Measurements from ENCODE around the gene AUTS2.

Gene AUTS2

DNA sequence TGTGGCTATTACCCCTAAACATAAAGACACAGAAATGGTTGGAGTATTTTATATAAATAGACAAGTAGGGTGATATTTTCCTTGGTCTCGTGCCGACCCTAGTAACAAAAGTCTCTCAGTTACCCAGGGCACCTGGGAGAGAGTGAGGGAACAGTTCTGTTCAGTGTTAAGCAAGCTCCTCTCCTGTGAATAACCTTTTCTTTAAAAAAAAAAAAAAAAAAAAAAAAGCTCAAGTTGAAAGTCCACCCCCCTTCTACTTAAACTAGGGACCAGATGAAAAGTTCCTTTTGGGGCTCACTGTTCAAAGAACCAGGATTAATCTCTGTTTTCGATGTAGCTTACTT, 896.7 kb downstream of the AUTS2 start:
- TF ChIP-seq, protein P1, sequence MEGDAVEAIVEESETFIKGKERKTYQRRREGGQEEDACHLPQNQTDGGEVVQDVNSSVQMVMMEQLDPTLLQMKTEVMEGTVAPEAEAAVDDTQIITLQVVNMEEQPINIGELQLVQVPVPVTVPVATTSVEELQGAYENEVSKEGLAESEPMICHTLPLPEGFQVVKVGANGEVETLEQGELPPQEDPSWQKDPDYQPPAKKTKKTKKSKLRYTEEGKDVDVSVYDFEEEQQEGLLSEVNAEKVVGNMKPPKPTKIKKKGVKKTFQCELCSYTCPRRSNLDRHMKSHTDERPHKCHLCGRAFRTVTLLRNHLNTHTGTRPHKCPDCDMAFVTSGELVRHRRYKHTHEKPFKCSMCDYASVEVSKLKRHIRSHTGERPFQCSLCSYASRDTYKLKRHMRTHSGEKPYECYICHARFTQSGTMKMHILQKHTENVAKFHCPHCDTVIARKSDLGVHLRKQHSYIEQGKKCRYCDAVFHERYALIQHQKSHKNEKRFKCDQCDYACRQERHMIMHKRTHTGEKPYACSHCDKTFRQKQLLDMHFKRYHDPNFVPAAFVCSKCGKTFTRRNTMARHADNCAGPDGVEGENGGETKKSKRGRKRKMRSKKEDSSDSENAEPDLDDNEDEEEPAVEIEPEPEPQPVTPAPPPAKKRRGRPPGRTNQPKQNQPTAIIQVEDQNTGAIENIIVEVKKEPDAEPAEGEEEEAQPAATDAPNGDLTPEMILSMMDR (IDR thresholded peaks at IDR 0.05) = no peak
- no peak overlapping the region for H3K4me3 ChIP-seq (ENCODE audit: low read depth in 1 of 2, low read length in 1 of 2)
- no peaks in the 10 kb centered on the region for H3K4me1 ChIP-seq (ENCODE audit: control insufficient read depth in 1 of 2, insufficient read depth in 1 of 2, low read depth in 1 of 2, low read length in 1 of 2)
- no peaks in the 10 kb centered on the region for H3K36me3 ChIP-seq
- H3K9me3 ChIP-seq = no peaks in the 10 kb centered on the region
- H3K27me3 ChIP-seq = no peaks in the 10 kb centered on the region
- H3K27ac ChIP-seq = no peak overlapping the region

DNA sequence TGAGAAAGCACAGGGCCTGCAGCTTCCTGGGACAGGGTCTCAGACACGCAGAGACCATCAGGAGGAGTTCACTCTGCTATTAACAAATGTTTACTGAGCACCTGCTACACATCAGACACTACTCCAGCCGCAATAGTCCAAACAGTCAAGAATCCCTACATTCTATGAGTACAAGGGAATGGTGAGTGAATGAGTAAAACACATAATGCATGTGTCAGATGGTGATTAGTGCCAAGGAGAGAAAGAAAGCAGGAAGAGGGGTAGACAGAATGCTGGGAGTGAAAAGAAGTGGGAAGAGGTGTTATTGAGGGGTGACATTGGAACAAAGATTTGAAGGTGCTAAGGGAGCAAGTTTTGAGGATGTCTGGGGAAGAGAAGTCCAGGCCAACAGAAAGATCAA, 899.5 kb downstream of the AUTS2 start:
- TF ChIP-seq, protein P1 (IDR thresholded peaks at IDR 0.05) = no peak
- Histone ChIP-seq H3K27me3 (no peaks in the 10 kb centered on the region), H3K9me3 (no peaks in the 10 kb centered on the region), H3K4me1 (ENCODE audit: control insufficient read depth in 1 of 2, insufficient read depth in 1 of 2, low read depth in 1 of 2, low read length in 1 of 2) (no peaks in the 10 kb centered on the region), H3K4me3 (ENCODE audit: low read depth in 1 of 2, low read length in 1 of 2) (no peak overlapping the region), H3K36me3 (no peaks in the 10 kb centered on the region), H3K27ac (no peak overlapping the region)

DNA sequence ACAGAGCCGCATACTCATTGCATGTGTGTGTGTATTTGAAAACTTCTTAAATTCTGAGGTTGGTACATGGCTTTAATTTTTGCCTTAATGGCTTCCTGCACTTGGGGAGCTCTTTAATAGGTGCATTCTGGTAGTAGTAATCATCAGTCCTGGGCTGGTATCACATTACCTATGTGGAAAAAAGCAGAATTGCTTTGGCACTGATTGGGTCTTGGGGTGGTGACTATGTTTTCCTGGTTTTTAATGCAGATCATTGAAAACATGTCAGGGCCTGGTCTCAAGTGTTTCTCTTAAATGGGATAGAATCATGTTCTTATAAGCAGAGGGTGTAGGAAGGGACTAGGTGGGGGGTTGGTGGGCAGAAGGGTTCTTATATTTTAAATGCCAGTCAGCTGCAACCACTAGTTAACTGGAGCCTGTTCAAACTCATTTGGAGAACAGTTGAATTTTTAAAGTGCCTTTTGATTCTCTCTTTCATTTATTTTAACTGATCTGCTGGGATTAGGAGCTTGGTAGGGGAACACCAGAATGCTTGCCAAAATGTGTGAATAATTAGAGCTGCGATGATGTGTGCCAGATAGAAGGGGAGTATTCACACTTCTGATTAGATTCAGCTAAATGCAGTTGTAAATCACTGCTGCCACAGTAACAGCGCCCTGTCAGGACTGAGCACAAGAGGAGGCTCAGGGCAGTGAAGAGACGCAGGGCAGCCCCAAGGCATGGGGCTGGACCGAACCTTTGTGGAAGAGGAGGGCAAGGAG, 900.1 kb downstream of the AUTS2 start:
- Histone ChIP-seq H3K4me3 (ENCODE audit: low read depth in 1 of 2, low read length in 1 of 2) (no peak overlapping the region), H3K27ac (no peak overlapping the region), H3K4me1 (ENCODE audit: control insufficient read depth in 1 of 2, insufficient read depth in 1 of 2, low read depth in 1 of 2, low read length in 1 of 2) (no peaks in the 10 kb centered on the region), H3K36me3 (no peaks in the 10 kb centered on the region), H3K9me3 (no peaks in the 10 kb centered on the region), H3K27me3 (no peaks in the 10 kb centered on the region)
- TF ChIP-seq, protein P1 (IDR thresholded peaks at IDR 0.05) = no peak

DNA sequence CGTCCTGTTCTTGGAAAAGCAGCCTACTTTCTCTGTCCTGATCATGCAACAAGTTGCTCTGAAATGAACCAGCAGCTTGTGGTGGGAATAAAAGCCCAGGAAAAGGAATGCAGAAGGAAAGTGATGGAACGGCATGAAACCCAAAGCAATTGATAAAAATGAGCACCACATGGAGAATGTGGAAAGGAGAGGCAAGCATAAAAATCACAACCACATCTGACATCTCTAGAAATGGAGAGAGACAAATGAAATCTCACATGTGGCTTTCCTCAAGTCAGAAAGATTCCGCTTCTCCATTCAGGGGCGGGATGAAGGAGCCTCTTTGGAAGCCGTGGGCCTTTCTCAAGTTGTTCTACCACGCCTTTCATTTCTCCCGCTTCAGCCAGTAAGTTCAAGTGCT, 902.0 kb downstream of the AUTS2 start:
- Histone ChIP-seq H3K36me3 (no peaks in the 10 kb centered on the region), H3K27ac (no peak overlapping the region), H3K27me3 (no peaks in the 10 kb centered on the region), H3K9me3 (no peaks in the 10 kb centered on the region), H3K4me3 (ENCODE audit: low read depth in 1 of 2, low read length in 1 of 2) (no peak overlapping the region), H3K4me1 (ENCODE audit: control insufficient read depth in 1 of 2, insufficient read depth in 1 of 2, low read depth in 1 of 2, low read length in 1 of 2) (no peaks in the 10 kb centered on the region)
- TF ChIP-seq, protein P1 (IDR thresholded peaks at IDR 0.05) = no peak

DNA sequence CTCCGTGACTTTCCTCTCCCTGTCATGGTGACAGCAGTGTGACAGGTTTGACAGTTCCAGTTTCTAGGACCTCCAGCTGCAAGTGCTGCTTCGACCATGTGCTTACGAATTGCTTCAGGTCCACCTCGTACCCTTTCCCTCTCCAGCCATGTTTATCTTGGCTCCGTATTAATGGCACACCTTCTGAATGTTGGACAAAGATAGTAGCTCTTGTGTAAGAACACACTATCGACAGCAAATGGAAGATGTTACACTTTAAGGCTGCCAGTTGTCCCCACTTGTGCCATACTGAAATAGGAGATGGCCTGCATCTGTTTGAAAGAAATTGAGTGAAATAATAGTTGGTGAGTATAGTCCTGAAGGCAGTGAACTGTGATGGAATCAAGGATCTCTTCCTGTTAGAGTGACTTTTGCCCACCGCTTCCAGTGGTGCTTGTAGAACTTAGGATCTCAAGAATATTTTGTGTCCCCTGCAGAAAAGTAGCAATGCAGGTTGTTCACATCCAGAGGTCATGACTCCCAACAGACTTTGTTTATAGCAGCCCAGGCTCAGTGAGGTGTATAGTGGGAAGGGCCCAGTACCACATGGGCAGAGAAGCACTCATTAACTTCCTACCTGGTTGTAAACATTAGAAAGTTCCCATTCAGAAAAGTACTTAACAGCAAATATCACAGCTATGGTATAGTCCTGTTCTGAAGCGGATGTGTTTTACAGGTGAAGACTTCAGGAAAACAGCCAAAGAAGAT, 904.0 kb downstream of the AUTS2 start:
- Histone ChIP-seq H3K4me3 (ENCODE audit: low read depth in 1 of 2, low read length in 1 of 2) (no peak overlapping the region), H3K36me3 (no peaks in the 10 kb centered on the region), H3K27ac (no peak overlapping the region), H3K4me1 (ENCODE audit: control insufficient read depth in 1 of 2, insufficient read depth in 1 of 2, low read depth in 1 of 2, low read length in 1 of 2) (no peaks in the 10 kb centered on the region), H3K9me3 (no peaks in the 10 kb centered on the region), H3K27me3 (no peaks in the 10 kb centered on the region)
- TF ChIP-seq, protein P1 (IDR thresholded peaks at IDR 0.05) = no peak

All from neutrophil (primary cell).